ENCODE results near the gene PDE6C.

PDE6C gene

DNA sequence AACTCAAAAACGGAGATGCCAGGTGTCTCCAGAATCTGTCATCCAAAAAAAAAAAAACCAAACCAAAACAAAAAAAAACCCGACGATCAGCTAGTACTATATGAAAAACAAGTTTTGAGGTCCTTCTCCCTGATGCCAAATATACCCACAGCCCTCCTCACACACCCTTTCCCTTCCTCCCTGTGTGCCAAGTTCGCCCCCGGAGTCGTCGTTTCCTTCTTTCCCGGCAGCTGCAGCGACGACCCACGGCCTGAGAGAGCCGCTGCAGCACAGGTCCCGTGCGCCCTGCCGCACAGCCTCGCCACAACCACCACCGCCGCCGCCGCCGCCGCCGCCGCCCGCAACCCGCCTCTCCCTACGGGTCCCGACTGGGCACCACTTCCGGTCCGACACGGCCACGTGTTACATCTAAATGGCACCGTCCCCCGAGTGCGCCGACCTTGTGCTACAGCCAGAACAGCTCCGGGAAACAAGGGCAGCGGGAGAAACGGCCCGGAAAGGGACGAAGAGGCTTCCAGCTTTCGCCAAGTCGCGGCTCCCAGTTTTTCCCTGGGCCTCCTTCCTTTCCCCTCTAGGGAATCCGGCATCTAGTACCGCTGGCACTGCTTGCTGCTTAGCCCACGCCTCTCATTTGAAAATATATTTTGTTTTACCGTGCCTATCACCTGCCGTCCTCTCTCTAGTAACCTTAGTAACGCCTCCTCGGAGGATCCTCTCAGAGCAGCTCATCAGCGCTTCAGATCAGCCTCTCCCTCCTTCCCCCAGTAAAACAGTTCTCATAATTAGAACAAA, 90.1 kb downstream of the PDE6C start, which contains the start of gene FRA10AC1:
TSS of gene FRA10AC1 (minus strand) at position 383 of the 792 bp plus-strand sequence. CDS start 2,486 bp downstream, outside the sequence.
- peak; percentile 97 for DNase-seq (ENCODE audit: low spot score)

DNA sequence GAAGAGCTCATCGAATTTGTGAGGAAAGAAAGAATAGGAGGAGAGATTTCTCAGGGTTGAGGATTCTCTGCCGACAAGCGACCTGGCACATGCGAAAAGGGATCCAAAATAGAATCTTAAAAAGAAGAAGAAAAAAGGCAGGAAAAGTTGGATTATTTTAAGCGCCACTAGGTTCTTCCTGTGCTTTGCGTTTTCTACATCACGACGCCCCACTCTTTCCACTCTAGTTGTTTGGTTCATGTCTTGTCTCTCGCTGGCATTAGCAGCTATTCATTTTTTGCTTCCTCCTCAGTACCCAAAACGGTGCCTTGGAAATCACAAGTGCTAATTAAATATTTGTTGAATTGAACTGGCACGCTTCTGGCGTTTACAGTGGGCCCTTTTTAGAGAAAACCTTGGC, 90.7 kb downstream of the PDE6C start:
- DNase-seq (ENCODE audit: low spot score), result no peak

DNA sequence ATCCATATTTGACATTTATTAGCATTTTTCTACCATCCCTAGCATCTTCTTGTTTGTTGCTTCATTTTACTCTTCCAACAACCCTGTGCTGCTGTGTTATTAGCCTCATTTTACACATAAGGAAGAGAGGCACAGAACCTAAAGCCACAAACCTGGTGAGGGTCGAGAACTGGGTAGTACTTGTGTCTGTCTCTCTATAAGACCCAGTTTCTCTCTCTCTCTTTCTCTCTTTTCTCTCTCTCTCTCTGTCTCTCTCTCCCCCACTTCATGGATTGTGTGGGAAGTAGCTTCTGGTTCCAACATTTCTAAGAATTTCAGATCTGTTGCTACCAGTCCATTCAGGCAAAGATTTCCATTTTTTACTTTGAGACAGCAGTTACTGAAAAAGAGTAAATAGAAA, 91.5 kb downstream of the PDE6C start:
- no peak for DNase-seq (ENCODE audit: low spot score)

DNA sequence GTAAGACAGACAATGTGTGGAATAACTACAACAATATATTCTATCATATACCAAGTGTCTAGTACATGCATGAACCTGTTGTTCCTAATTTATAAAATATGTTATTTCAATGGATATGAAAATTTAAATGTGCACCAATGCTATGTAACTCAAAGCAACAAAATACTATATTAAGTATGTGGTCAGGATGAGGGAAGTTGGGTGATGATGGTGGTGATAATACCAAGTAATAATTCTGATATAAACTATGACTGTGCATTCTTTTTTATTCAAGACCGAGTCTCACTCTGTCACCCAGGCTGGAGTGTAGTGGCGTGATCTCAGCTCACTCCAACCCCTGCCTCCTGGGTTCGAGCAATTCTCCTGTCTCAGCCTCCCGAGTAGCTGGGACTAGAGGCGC, 92.1 kb downstream of the PDE6C start:
- DNase-seq (ENCODE audit: low spot score), result no peak

DNA sequence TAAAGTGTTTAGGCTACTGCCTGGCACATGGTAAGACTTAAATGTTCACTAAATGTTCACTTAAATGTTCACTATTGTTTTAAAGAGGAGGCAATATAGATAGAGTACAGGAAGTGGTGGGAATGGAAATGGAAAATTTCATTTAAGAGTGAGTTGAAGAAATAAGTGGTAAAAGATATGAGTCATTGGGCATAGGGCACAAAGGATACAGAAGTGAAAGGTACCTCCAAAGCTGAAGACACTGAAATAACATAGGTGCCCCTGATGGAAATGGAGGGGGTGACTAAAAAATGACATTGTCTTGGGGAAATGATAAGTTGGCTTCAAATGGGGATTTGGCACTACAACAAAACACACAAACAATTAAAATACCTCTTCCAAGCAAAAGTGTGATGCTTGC, 95.3 kb downstream of the PDE6C start:
- no peak for DNase-seq (ENCODE audit: low spot score)

DNA sequence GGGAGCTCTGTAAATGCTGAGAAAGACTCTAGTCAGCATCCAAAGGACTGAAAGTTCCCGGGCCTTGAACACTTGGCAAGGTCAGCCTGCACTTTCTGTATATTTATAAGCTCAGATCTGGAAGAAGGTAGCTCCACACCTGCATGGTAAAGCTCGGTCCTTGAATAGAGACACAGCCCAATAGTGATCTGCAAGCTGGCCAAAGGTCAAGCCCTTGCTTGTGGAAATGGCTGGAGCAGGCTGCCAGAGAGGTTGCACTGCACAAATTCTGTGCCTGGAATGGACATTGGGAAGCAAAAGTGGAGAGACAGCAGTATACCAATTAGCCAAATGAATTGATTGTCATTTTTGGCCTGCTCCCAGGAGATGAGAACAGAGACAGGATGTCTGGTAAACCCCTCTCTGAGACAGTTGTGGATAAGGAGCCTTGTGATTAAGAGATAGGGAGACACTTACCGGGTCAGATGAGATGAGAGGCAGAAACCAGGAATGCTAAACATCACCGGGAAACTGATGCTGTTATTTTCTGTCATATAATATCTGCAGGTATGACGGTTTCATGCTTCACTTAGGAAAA, 98.1 kb downstream of the PDE6C start:
- DNase-seq (ENCODE audit: low spot score), result no peak

DNA sequence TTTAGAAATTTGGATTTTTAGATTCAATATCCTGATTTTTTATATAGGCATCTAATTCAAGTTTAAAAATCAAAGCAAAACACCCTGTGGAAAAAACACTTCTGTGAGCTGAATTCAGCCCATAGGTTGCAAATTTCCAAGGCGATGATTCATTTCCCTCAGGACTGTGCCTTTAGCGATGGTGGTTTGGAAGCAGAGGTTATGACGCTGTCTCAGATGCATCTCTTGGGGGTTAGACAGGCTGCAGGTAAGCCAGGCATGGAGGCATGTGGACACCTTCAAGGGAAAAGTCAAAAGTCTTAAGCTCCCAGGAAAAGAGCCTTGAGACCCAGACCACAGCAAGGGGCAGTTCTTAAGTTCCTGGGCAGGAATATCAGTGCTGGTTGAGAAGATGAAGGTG, 99.6 kb downstream of the PDE6C start:
- DNase-seq (ENCODE audit: low spot score), result no peak

DNA sequence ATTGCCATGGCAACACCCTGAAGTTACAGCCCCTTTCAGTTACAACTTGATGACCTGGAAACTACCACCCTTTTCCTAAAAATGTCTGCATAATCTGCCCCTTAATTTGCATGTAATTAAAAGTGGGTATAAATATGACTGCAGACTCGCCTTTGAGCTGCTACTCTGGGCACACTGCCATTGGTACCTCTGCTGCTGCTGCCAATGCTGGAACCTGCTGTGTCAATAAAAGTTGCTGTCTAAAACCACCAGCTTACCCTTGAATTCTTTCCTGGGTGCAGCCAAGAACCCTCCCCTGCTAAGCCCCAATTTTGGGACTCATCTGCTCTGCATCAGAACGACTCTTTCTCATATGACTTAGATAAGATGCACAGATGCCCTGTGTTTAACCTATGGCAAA, 100.3 kb downstream of the PDE6C start:
- no peak for DNase-seq (ENCODE audit: low spot score)

DNA sequence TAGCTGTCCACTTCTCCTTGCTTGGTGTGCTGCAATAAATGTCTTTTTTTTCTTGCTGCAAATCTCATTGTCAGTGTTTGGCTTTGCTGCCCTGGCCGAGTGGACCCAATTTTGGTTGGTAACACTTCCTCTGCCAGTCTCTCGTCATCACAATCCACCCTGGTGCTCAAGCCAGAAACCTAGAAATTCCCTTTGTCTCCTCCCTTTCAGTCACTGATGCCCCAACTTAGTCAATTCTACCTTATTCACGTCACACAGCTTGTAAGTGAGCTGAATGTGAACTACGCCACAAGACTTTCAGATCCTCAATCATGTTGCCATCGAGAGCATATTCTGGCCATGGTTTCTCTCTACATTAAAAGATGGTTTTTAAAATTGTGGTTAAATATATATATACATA, 103.0 kb downstream of the PDE6C start:
- no peak for DNase-seq (ENCODE audit: low spot score)
